Thyroid gland (tissue), 4 donors: ENCODE results near the gene CD82.

Experiments
- CTCF ChIP-seq, 6 experiments: fragments of 200-600 bp in 3 of 6; fragments of 450-650 bp in 3 of 6; sonication (generic) in 3 of 6; IDR thresholded peaks; one replicate each; pipeline ENCODE4 v1.5.1; 2016 to 2019; ENCODE audit warnings: antibody characterized with exemption in 6 of 6, mild to moderate bottlenecking in 2 of 6, inconsistent platforms in 1 of 6, moderate library complexity in 1 of 6
- POLR2A ChIP-seq, 2 donors: fragments of 450-650 bp; IDR thresholded peaks; one replicate each; pipeline ENCODE4 v1.6.1; 2017; ENCODE audit warnings: antibody characterized with exemption in 2 of 2, mild to moderate bottlenecking in 2 of 2, moderate library complexity in 1 of 2

DNA sequence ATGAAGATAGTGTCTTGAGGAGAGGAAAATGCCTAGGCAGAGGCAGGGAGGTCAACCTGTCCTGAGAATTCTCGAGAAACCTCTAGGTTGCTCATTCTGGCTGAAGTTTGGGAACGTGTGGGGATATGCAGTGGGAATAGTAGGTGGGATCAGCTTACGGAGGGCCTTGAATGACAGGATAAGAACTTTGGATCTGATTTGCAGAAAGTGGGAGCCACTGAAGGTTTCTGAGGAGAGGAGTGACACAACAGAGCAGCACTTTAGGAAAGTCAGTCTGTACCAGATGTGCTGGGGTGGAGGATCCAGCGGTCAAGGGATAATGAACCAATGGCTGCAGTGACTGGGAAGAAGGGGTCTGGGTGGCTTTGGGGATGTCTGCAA lies 2.4 kb downstream of the CD82 start:
- TF ChIP-seq CTCF (IDR thresholded peaks at IDR 0.05) = no peak
- no peak for TF ChIP-seq POLR2A (IDR thresholded peaks at IDR 0.05)
